GM12875 (cell line): Measurements from ENCODE around the gene WNT9B.

Experiments
- H3K4me3 ChIP-seq: one replicate; pipeline ENCODE4 v1.5.1; 2011; ENCODE audit warnings: low read depth, low read length, control low read depth
- CTCF ChIP-seq: IDR thresholded peaks from 2 replicates; pipeline ENCODE4 v1.5.1; 2011; ENCODE audit warnings: low read depth, mild to moderate bottlenecking, control low read depth, inconsistent platforms, low read length, moderate library complexity, borderline replicate concordance; ENCODE audit not compliant: insufficient read depth

WNT9B gene

DNA sequence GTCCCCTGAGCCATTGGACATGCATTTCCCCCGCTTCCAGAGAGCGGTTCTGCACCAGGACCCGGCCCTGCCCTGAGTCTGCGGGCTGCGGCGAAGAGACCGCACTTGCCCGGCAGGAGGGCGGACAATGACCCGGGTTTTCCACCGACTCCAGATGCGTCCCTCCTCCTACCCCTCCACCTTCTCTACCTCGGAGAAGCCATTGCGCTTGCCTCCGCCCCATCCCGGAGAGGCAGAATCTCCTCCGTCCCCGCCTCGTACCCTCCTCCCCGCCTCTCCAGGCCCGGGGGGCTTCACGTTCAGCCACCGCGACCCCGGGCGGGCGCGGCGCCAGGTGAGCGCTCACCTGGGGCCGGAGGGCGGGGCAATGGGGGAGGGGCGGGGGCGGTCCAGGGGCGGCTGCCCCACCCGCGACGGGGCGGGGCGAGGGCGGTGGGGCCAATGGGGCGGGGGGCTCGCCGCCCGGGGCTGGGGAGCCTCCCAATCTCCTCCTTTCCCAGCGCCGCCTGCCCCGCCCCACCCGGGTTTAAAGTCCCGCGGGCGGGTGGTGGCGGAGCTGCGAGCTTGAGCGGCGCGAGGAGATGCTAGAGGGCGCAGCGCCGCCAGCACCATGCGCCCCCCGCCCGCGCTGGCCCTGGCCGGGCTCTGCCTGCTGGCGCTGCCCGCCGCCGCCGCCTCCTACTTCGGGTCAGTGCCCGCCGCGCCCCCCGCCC, at the start of gene WNT9B:
Gene WNT9B (plus strand): TSS at position 555 of the 713 bp plus-strand sequence. CDS start 56 bp downstream, at position 611.
- no peak for TF ChIP-seq CTCF
- H3K4me3 ChIP-seq: no peak within 1 kb of the TSS

DNA sequence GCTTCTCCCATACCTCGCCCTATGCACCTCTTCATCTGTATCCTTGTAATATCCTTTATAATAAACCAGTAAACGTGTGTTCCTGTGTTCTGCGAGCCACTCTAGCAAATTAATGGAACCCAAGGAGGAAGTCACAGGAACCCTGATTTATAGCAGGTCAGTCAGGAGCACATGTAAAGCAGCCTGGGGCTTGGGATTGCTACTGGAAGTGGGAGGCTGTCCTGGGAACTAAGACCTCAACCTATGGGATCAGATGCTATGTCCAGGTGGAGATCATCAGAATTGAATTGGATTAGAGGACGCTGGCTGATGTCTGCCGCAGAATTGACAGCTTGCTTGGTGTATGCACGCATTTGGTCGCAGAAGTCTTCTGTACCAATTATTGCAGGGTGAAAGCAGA, 48.6 kb upstream of the WNT9B start:
- no peak for TF ChIP-seq CTCF
- H3K4me3 ChIP-seq: no peak overlapping the region

- H3K4me3 ChIP-seq: no peak overlapping the region
- TF ChIP-seq CTCF: no peak
Observed at GRCh38 chr17:46803544-46803943, 47.8 kb upstream of the WNT9B start.

DNA sequence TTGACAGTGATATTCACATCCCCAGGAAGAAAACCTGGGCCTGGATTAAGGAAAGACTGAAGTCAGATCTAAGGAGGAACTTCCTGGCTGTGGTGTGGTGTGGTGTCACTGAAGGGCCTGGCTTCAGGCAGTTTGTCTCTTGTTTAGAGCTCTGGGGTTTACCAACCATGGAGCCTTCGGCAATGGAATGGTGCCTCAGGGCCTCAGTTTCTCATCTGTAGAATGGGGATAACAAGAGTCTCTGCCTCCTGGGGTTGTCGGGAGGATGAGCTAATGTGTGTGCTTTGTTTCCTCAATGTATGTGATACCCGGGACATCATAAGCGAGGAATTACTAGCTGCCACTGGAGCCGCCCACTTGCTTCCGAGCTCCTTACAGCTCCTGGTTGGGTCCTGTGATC, 45.6 kb upstream of the WNT9B start:
- H3K4me3 ChIP-seq: no peak overlapping the region
- no peak for TF ChIP-seq CTCF

- no peak overlapping the region for H3K4me3 ChIP-seq
- no peak for TF ChIP-seq CTCF
Observed at GRCh38 chr17:46809110-46809571, 42.2 kb upstream of the WNT9B start.

DNA sequence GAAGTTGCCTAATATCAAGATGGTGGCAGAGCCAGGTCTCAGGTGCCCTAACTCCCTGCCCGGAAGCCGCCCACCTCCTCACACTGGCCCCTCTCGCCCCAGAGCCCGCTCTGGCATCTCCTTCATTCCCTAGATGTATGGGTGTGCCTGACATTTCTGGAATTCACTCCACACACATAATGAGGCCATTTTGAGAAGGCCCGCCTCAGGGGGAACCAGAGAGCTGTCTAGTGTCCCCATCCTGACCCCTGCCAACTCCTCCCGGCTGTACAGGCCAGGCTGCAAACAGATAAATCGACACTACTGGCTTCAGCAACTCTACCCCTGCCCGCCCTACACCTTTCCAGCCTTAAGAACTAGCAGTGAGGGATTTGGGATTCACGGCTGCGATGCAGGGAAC, 40.5 kb upstream of the WNT9B start:
- TF ChIP-seq CTCF: no peak
- H3K4me3 ChIP-seq: no peak overlapping the region

GRCh38 chr17:46811978-46812583, 39.3 kb upstream of the WNT9B start:
- no peak overlapping the region for H3K4me3 ChIP-seq
- no peak for TF ChIP-seq CTCF
